DOHH2 (cell line): ENCODE results near the gene PPP5C.

Experiments used
- CTCF ChIP-seq: fragments of 200-600 bp; sonication (generic); IDR thresholded peaks from one replicate; pipeline ENCODE4 v1.5.1; 2014; ENCODE audit warnings: antibody characterized with exemption, mild to moderate bottlenecking, low read depth, low read length; ENCODE audit not compliant: poor library complexity, severe bottlenecking
- EZH2phosphoT487 ChIP-seq: fragments of 200-600 bp; sonication (generic); IDR thresholded peaks from 2 replicates; pipeline ENCODE4 v1.6.1; 2017; ENCODE audit warnings: borderline replicate concordance, mild to moderate bottlenecking, antibody characterized with exemption, low read length, moderate library complexity, mixed read lengths

- no peak for TF ChIP-seq CTCF
- no peak for TF ChIP-seq EZH2phosphoT487
Observed at GRCh38 chr19:46384396-46384795, 37.5 kb downstream of the PPP5C start.
